Suprapubic skin (tissue), 4 donors: ENCODE results near the gene ZNF611. TPM values are rescaled to one million over a fixed set of nuclear protein-coding genes. Genes with fewer than 3 reads are reported as not detected.
"Not testable (repeated sequence)": the region's sequence is repeated elsewhere in the genome, so short reads cannot be mapped to it uniquely, and the experiment has no call there.

Source experiments
- DNase-seq, 2 donors: peaks; one replicate each; pipeline ENCODE4 v3.0.0-alpha.2; 2019; ENCODE audit warnings: low spot score in 2 of 2
- H3K27ac ChIP-seq: fragments of 200-600 bp; sonication (generic); one replicate; pipeline ENCODE4 v1.5.1; 2019
- H3K27me3 ChIP-seq: fragments of 200-600 bp; sonication (generic); one replicate; pipeline ENCODE4 v1.5.1; 2019
- H3K36me3 ChIP-seq: fragments of 200-600 bp; sonication (generic); one replicate; pipeline ENCODE4 v1.5.1; 2019
- H3K4me1 ChIP-seq: fragments of 200-600 bp; sonication (generic); one replicate; pipeline ENCODE4 v1.5.1; 2019
- H3K4me3 ChIP-seq: fragments of 200-600 bp; sonication (generic); one replicate; pipeline ENCODE4 v1.5.1; 2019; ENCODE audit warnings: mild to moderate bottlenecking
- H3K9me3 ChIP-seq: fragments of 200-600 bp; sonication (generic); one replicate; pipeline ENCODE4 v1.5.1; 2019
- CTCF ChIP-seq, 2 donors: fragments of 200-600 bp in 1 of 2; fragments of 450-650 bp in 1 of 2; sonication (generic) in 1 of 2; IDR thresholded peaks; one replicate each; pipeline ENCODE4 v1.5.1; 2016 to 2019; ENCODE audit warnings: antibody characterized with exemption in 2 of 2, mild to moderate bottlenecking in 1 of 2, moderate library complexity in 1 of 2
- EP300 ChIP-seq: sonication (generic); formaldehyde crosslinking; IDR thresholded peaks from one replicate; pipeline ENCODE4 v1.6.1; 2017; ENCODE audit warnings: antibody characterized with exemption
- POLR2A ChIP-seq, 2 donors: fragments of 450-650 bp; IDR thresholded peaks; one replicate each; pipeline ENCODE4 v1.6.1; 2017; ENCODE audit warnings: antibody characterized with exemption in 2 of 2, mild to moderate bottlenecking in 2 of 2, moderate library complexity in 2 of 2
- POLR2AphosphoS5 ChIP-seq, 3 donors: sonication (generic); formaldehyde crosslinking; IDR thresholded peaks; one replicate each; pipeline ENCODE4 v1.6.1; 2017; ENCODE audit warnings: antibody characterized with exemption in 3 of 3
- WGBS: methylation state at CpG from one replicate; pipeline ENCODE4 v1.1.5; 2018; 5-methylcytosine and 5-hydroxymethylcytosine counted together
- total RNA-seq, 4 donors: library from RNA; depleted of rRNA; stranded (reverse); fragments of >200 nt; gene quantifications; one replicate each; pipeline ENCODE4 v1.1.0, GENCODE V29; 2016

Gene ZNF611
- total RNA-seq, result 10 to 100 TPM in 2 of 4 donors, 1 to 10 TPM in 2; 6.2 to 13.5 (median 9.4) TPM

DNA sequence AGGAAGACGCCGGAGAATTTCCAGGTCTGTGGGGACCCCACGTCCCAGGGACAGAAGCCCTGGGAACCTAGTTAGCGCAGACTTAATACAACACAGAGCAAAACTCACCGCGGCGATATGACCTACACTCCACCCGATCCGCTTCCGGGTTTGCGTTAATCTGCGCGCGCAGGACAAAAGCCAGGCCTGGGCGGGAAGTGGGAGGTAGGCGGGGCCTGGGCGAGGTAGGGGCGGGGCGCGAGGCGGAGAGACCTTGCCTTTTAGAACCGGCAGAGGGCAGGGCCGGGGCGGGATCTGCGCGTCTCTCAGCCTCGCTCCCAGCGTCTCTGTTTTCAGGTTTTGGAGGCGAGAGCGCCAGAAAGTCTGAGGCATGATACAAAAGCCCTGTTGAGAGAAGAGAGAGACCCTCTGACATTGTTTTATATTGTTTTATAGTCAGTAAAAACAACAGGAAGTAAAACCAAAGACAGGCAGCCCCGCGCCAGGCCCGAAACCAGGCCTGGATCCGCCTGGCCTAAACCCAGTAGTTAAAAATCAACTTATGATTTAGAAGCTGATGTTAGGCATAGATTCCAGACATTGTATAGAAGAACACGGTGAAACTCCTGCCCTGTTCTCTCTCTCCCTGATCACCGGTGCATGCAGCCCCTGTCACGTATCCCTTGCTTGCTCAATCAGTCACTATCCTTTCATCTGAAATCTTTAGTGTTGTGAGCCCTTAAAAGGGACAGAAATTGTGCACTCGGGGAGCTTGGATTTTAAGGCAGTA, at the start of gene ZNF611:
Gene ZNF611 (minus strand): TSS at position 152 of the 769 bp plus-strand sequence. CDS start 19,150 bp downstream, outside the sequence.
- peak; percentile 99 for DNase-seq
- H3K4me1 ChIP-seq, result peaks cover 24% of the 10 kb centered on the region
- no peaks in the 10 kb centered on the region for H3K36me3 ChIP-seq
- H3K4me3 ChIP-seq, result peak within 1 kb of the TSS; percentile 89
- H3K9me3 ChIP-seq, result no peaks in the 10 kb centered on the region
- peak within 1 kb of the TSS; percentile 85 for H3K27ac ChIP-seq
- TF ChIP-seq CTCF (IDR thresholded peaks at IDR 0.05) (peak; percentile 65 to 88), POLR2A (IDR thresholded peaks at IDR 0.05) (peak in 1 of 2 donors; percentile 80), EP300 (no peak), POLR2AphosphoS5 (IDR thresholded peaks at IDR 0.05) (peak in 2 of 3 donors; percentile 27 to 68)
- 5% methylated on average over 33 of the region's 38 CpGs for WGBS
- H3K27me3 ChIP-seq, result no peaks in the 10 kb centered on the region

- Histone ChIP-seq H3K36me3 (peaks cover 41% of the 10 kb centered on the region), H3K4me1 (peaks cover 16% of the 10 kb centered on the region)
- not testable (repeated sequence) for H3K9me3 ChIP-seq, H3K4me3 ChIP-seq, H3K27ac ChIP-seq, DNase-seq, H3K27me3 ChIP-seq
- WGBS, result 83% methylated on average over 2 of the region's 2 CpGs
Measured at GRCh38 chr19:52782864-52783263, 48.0 kb upstream of the ZNF611 start.

GRCh38 chr19:52778811-52779210, 44.0 kb upstream of the ZNF611 start:
- Histone ChIP-seq H3K27me3 (no peaks in the 10 kb centered on the region), H3K27ac (no peak overlapping the region), H3K4me3 (no peak overlapping the region), H3K9me3 (no peaks in the 10 kb centered on the region), H3K36me3 (peaks cover 67% of the 10 kb centered on the region), H3K4me1 (no peaks in the 10 kb centered on the region)
- no peak for DNase-seq
- TF ChIP-seq CTCF (IDR thresholded peaks at IDR 0.05) (no peak), POLR2AphosphoS5 (IDR thresholded peaks at IDR 0.05) (no peak), EP300 (no peak), POLR2A (IDR thresholded peaks at IDR 0.05) (no peak)
- 55% methylated on average over 3 of the region's 3 CpGs for WGBS

GRCh38 chr19:52756447-52756846, 21.6 kb upstream of the ZNF611 start:
- not testable (repeated sequence) for H3K27ac ChIP-seq, H3K9me3 ChIP-seq, H3K27me3 ChIP-seq, H3K36me3 ChIP-seq, H3K4me3 ChIP-seq, H3K4me1 ChIP-seq, DNase-seq
- WGBS, result 79% methylated on average over 2 of the region's 2 CpGs

DNA sequence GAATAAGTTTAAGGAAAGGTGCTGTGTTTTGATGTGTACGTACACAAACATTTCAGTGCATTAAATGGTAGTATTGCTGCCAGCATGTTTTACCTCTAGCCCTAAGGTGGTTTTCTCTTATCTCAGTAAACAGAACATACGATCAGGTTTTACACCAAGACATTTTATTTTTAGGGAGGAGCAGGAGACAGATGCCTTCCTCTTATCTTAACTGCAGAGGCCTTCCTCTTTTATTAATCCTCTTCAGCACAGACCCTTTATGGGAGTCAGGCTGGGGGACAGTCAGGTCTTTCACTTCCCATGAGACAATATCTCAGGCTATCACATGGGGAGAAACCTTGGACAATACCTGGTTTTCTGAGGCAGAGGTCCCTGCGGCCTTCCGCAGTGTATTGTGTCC, 14.9 kb upstream of the ZNF611 start:
- Histone ChIP-seq H3K27ac (no peak overlapping the region), H3K27me3 (no peaks in the 10 kb centered on the region), H3K9me3 (no peaks in the 10 kb centered on the region), H3K4me1 (no peaks in the 10 kb centered on the region), H3K4me3 (no peak overlapping the region), H3K36me3 (no peaks in the 10 kb centered on the region)
- WGBS, result 62% methylated on average over 4 of the region's 4 CpGs
- DNase-seq, result no peak
- no peak for TF ChIP-seq POLR2AphosphoS5 (IDR thresholded peaks at IDR 0.05)
- TF ChIP-seq POLR2A (IDR thresholded peaks at IDR 0.05), result no peak
- no peak for TF ChIP-seq CTCF (IDR thresholded peaks at IDR 0.05)
- no peak for TF ChIP-seq EP300

GRCh38 chr19:52748336-52748950, 13.6 kb upstream of the ZNF611 start:
- 25% methylated on average over 8 of the region's 8 CpGs for WGBS
- no peak overlapping the region for H3K4me3 ChIP-seq
- no peaks in the 10 kb centered on the region for H3K36me3 ChIP-seq
- no peak overlapping the region for H3K27ac ChIP-seq
- H3K4me1 ChIP-seq, result no peaks in the 10 kb centered on the region
- H3K27me3 ChIP-seq, result no peaks in the 10 kb centered on the region
- no peak for DNase-seq
- H3K9me3 ChIP-seq, result no peaks in the 10 kb centered on the region
- TF ChIP-seq CTCF (IDR thresholded peaks at IDR 0.05) (peak; percentile 15 to 29), EP300 (no peak), POLR2A (IDR thresholded peaks at IDR 0.05) (no peak), POLR2AphosphoS5 (IDR thresholded peaks at IDR 0.05) (no peak)

- H3K4me3 ChIP-seq, DNase-seq, H3K9me3 ChIP-seq, H3K36me3 ChIP-seq, H3K27me3 ChIP-seq, H3K27ac ChIP-seq, H3K4me1 ChIP-seq: not testable (repeated sequence)
- 75% methylated on average over 10 of the region's 10 CpGs for WGBS
Measured at GRCh38 chr19:52745919-52746318, 11.1 kb upstream of the ZNF611 start.
